HG03460 (cell line): ENCODE data around the gene STK16.
A peak's percentile ranks its signal among the peaks of the same experiment; 100 is the strongest.
"Not testable (repeated sequence)": the region's sequence is repeated elsewhere in the genome, so short reads cannot be mapped to it uniquely, and the experiment has no call there.

Experiments used
- ATAC-seq: cut with Tn5 transposase; IDR thresholded peaks from one replicate; pipeline ENCODE4 v1.9.1; 2021; ENCODE audit not compliant: unreplicated experiment

STK16 gene, protein sequence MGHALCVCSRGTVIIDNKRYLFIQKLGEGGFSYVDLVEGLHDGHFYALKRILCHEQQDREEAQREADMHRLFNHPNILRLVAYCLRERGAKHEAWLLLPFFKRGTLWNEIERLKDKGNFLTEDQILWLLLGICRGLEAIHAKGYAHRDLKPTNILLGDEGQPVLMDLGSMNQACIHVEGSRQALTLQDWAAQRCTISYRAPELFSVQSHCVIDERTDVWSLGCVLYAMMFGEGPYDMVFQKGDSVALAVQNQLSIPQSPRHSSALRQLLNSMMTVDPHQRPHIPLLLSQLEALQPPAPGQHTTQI

DNA sequence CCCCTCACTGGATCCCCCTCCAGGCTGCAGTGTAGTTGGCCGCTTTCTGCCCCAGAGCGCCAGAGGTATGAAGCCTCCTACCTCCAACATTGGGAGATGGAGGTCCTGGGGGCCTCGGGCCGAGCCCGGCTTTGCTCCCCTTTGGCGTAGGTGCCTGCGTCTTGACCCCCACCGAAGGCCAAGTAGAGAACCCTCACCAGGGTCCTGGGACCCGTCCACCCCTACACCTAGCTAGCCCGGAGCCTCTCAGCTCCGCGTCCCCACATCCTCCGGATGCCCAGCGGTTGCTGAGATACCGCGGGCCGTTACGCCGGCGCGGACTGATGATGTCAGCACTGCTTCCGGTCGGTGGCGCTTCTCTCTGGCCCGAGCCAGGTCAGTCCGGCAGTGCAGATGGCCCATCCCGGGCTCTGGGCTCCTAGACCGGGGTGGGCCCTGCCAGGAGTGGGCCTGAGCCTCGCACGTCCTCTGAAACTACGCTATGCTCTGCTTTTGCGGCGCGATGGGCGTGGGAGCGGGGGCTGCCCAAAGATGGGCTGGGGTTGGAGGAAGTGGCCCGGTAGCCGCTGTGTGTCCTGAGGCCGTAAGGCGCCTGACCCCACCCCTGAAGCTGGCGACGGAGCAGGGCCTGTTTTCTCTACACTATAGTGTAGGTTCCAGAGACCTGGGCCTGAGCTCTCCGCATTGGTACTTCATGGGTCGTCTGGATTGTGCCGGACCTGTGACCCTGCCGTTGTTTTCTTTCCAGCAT is at the start of gene STK16, which contains the start of gene GLB1L:
TSS of gene STK16 (plus strand) at position 332 of the 751 bp plus-strand sequence. CDS start 521 bp downstream, outside the sequence.
TSS of gene GLB1L (minus strand) at position 297 of the 751 bp plus-strand sequence. CDS start 1,871 bp downstream, outside the sequence.
- peak; percentile 47 for ATAC-seq

DNA sequence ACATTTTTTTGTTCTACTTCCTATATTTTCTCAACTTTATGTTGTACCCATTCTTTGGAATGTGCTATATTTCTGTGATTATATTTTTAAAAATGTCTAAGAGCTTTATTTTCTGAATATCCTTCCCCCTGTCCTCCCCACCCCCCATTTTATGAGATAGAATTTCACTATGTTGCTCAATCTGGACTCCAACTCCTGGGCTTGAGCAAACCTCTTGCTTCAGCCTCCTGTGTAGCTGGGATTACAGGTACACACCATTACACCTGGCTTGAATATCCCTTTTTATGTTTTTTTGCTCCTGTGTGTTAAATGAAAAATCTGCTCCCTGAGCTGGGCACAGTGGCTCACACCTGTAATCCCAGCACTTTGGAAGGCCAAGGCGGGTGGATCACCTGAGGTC is 47.9 kb upstream of the STK16 start:
- no peak for ATAC-seq

DNA sequence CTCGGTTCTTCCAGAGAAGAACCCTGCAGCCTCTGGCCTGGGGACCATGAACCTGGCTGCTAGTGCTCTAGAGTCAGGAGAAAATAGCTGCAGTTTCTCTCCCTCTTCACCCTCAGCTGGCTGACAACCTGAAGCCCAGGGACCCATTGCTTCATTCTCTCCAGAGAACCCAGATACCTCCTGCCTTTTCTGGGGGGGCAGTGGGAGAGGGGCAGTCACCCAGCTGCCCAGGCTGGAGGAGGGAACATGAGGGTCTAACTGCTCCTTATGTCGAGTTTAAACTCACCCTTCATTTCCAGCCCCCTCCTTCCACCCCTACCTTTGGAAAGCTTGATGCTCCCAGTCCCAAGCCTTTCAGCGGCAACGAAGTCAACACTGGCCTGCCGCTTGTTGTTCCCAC is 46.3 kb upstream of the STK16 start:
- no peak for ATAC-seq

DNA sequence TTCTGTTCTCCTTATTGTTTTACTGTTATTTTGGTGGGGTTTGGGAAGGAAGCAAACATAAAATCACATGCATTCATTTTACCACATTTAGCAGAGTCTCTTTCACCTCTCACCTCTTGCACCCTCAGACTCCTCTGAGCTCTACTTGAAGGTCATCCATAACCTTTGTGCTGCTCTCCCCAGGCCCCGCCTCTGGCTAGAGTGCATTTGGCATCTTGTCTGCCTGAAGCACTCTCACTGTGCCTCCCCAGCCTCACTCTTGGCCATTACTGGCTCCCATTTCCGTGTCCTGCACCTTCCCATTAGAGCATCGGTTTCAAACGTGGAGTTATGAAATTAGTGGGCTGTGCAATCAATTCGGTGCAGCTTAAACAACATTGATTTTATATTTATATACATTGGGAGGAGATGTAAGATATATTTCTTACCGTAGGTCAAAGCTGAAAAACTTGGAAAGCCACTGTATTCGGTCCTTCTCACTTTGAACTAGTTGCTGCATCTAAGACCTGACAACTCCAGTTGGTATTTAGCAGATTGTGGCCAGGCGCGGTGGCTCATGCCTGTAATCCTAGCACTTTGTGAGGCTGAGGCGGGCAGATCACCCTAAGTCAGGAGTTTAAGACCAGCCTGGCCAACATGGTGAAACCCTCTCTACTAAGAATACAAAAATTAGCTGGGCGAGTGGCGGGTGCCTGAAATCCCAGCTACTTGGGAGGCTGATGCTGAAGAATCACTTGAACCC is 45.6 kb upstream of the STK16 start:
- ATAC-seq = no peak

DNA sequence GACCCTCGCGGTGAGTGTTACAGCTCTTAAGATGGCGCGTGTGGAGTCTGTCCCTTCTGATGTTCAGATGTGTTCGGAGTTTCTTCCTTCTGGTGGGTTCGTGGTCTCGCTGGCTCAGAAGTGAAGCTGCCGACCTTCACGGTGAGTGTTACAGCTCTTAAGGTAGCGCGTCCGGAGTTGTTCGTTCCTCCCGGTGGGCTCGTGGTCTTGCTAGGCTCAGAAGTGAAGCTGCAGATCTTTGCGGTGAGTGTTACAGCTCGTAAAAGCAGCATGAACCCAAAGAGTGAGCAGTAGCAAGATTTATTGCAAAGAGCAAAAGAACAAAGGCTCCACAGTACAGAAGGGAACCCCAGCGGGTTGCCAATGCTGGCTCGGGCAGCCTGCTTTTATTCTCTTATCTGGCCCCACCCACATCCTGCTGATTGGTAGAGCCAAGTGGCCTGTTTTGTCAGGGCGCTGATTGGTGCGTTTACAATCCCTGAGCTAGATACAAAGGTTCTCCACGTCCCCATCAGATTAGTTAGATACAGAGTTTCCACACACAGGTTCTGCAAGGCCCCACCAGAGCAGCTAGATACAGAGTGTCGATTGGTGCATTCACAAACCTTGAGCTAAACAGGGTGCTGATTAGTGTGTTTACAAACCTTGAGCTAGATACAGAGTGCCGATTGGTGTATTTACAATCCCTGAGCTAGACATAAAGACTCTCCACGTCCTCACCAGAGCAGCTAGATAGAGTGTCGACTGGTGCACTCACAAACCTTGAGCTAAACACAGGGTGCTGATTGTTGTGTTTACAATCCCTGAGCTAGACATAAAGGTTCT is 44.6 kb upstream of the STK16 start:
- not testable (repeated sequence) for ATAC-seq

DNA sequence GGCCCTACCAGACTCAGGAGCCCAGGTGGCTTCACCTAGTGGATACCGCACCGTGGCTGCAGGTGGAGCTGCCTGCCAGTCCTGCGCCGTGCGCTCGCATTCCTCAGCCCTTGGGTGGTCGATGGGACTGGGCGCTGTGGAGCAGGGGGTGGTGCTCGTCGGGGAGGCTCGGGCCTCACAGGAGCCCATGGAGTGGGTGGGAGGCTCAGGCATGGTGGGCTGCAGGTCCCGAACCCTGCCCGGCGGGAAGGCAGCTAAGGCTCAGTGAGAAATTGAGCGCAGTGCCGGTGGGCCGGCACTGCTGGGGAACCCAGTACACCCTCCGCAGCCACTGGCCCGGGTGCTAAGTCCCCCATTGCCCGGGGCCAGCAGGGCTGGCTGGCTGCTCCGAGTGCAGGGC is 43.9 kb upstream of the STK16 start:
- ATAC-seq = not testable (repeated sequence)

DNA sequence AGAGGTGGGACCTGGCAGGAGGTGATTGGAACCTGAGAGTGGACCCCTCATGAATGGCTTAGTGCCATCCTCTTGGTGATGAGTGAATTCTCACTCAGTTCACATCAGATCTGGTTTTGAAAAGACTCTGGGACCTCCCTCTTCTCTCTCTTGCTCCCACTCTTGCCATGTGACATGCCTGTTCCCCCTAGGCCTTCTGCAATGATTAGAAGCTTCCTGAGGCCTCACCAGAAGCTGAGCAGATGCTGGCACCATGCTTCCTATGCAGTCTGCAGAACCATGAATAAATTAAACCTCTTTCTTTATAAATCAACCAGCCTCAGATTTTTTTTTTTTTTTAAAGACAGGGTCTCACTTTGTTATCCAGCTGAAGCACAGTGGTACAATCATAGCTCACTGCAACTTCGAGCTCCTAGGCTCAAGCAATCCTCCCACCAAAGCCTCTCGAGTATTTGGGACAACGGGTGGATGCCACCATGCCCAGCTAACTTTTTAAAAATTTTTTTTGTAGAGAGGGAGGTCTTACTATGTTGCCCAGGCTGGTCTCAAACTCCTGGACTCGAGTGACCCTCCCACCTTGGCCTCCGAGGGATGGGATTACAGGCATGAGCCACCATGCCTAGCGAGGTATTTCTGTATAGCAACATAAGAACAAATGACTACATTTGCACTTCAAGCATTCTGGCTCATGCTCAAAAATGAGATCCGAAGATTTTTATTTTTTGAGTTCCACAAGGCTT is 40.7 kb upstream of the STK16 start:
- ATAC-seq = no peak

DNA sequence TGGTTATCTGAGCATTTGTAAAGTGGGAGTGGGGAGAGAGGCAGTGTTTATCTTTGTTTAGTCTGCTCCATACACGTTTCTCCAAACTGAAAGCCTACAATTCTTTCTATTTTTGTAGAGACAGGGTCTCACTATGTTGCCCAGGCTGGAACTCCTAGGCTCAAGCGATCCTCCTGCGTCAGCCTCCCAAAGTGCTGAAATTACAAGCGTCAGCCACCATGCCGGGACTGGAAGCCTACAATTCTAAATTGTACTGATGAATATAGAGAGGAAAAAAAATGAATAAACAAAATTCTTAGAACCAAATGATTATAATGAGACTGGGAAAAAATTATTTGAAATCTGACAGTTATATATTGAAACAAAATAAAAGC is 40.1 kb upstream of the STK16 start:
- ATAC-seq = no peak

DNA sequence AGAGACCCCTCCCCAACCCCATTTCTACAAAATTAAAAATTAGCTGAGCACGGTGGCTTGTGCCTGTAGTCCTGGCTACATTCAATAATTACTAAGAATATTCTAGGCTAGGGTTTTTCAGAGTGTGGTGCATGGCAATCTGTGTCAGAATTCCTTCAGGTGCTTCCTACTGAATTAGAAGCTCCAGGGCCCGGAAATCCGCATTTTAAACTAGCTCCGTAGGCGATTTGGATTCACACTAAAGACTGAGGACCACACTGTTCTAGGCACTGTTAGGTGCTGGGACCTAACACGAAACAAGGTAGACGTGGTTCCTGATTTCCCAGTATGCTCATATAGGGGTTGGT is 39.3 kb upstream of the STK16 start:
- no peak for ATAC-seq

DNA sequence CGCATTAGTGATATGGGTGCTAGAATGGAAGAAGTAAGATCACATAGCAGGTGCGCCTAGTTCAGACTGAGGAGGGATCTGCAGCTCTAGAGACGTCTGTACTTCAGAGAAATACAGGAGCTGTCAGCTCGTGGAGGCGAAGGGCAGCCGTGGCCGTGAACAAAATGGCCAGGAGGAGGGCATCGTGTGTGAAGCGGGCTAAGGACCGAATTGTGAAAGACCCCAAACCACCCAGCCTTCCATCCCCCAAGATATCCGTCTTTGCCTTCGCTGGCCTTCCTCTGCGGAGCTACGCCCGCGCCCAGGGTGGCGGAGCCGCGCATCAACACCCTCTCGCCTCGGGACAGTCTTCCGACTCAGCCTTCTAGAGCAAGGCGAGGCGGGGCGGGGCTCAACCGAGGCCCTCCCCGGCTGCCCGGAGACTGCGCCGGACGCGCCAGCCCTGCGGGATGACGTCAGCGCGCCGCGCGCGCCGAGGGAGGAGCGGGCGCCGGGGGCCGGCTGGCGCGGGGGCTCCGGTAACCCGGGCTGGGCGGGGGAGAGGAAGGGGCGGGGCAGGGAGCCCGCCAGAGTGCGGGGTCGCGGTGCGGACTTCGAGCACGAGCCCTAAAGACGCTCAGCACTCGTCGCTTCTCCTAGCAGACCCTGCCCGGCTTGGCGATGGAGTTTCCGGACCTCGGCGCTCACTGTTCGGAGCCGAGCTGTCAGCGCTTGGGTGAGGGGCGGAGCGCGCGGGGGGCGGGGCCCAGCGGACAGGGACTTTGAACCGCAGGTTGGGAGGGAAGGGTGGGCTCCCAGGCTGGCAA is 38.7 kb upstream of the STK16 start, which contains the start of gene ZFAND2B:
TSS of gene ZFAND2B (plus strand) at position 455 of the 806 bp plus-strand sequence. CDS start at position 661, 206 bp downstream.
- peak; percentile 97 for ATAC-seq

DNA sequence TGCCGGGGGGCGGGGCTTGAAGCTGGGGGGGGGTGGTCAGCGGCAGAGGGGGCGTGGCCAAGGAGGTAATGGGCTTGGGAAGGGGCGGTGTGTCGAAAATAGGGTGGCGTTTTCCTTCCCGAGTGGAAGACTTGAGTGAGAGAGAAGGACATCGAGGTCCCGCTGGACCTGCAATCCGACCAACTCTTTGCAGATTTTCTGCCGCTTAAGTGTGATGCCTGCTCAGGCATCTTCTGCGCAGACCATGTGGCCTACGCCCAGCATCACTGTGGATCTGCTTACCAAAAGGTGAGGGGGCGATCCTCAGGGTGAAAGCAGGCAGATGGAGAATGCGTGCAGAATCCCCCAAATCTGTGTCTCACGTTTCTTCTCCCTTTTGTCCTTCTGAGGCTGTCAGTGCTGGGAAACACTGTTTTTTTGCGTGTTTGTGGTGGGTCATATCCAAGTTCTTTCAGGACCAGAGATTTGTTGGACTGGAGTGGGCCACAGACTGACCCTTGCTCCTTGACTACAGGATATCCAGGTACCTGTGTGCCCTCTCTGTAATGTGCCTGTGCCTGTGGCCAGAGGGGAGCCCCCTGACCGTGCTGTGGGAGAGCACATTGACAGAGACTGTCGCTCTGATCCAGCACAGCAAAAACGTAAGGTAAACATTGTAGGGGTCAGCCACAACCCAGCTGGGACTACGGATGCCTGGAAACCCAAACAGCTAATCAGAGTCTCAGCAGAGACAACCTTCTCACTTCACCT is 38.0 kb upstream of the STK16 start:
- no peak for ATAC-seq

DNA sequence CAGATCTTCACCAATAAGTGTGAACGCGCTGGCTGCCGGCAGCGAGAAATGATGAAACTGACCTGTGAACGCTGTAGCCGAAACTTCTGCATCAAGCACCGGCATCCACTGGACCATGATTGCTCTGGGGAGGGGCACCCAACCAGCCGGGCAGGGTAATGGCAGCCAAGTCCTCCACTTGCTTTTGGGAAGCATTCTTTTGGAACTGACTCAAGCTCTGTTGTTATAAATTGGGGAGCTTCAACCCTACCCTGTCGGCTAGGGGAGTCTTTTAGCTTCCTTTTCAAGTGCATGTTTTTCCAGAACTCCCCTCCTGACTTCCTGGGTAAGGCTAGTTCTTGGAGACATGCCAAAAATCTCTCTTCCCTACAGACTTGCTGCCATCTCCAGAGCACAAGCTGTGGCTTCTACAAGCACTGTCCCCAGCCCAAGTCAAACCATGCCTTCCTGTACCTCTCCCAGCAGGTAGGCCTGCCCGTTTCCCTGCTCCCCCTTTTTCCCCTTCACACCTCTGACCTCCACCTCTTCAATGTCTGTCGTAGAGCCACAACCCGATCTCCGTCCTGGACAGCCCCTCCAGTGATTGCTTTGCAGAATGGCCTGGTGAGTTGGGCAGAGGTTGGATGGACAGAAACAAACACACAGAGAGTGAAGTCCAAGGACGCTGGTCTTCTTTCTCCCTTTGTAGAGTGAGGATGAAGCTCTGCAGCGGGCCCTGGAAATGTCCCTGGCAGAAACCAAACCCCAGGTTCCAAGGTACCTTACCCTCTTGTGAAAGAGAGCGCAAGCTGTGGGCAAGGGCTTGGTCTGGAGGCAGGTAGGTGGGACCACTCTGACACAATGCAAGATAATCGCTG is 37.2 kb upstream of the STK16 start:
- ATAC-seq = no peak

DNA sequence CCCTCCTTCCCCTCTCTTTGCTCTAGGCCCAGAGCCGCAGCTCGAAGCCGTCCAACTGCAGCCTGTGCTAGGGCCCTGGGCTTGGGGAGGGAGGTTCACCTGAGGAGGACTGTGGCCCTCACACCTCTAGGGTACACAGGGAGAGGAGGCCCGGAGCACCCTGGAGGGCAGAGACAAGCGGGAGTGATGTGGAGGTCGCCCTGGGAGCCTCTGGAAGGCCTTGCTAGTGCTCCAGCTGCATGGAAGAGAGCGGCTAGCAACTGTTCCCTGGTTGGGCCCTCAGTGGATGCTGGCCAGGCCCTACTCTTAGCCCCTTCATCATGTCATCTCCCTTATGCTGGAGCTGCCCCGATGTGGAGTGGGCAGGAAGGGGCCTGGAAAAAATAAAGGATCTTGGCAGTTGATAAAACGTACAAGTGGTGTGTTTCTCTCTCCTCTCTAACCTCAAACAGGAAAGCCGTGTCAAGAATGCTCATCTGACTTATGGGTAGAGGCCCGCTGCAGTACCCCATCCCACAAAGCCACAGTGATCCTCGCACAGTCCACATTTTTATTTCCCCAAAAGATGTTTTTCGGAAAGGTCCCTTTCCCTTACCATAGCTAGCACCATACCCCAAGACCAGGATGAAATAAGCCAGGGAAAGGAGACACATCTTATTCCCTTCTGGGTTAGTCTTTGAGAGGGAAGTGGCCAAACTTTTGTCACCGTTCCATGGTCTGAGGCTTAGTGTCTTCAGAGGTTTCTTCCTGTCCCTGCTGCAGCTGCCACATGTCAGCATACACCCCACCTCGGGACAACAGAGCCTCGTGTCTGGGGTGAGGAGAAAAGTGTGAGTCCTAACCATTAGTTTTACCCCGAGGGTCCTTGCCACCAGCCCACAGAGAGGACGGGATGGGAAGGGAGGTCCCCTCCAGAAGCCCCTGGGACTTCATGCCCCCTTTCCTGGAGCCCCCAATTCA is 35.8 kb upstream of the STK16 start:
- ATAC-seq = no peak

DNA sequence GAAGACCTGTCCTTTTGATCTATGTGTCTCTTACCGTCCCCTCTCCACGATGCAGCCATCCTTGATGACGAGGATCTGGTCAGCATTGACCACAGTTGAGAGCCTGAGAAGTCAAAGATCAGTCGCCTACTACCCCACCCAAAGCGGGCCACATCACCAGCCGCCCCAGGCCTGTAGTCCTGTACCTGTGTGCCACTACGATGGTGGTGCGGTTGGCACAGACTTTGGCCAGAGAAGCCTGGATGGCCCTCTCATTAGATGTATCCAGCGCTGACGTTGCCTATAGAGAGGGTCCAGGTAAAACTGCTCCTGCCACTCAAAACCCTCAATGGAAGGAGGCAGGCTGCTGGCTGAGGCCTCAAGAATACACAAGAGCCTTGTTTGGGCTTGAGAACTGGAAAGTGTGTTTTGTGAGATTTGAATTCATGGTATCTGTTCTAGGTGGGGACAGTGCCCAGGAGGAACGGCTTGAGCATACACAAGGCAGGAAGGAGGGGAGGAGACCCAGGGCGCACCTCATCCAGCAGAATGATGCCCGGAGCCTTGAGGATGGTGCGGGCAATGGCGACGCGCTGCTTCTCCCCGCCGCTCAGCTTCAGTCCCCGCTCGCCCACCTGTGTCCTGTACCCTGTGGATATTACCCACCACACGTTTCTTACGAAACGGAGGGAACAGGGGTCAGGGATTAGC is 34.9 kb upstream of the STK16 start:
- ATAC-seq = no peak

DNA sequence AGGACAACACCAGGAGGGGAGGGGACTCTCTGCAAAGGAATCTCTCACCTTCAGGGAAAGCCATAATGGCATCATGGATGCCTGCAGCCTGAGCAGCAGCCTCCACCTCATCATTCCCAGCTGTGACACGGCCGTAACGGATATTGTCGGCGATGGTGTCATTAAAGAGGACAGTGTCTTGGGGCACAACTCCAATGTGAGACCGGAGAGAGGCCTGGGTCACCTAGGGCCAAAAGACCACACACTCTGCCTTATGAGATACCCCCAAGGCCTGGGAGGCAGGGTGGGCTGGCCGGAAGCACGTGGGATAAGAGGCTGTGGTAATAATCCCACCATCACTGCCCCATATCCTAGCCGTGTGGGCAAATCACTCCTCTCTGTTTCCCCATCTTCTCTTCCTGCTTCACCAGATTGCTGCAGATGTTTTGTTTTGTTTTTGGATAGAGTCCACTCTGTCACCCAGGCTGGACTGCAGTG is 34.4 kb upstream of the STK16 start:
- ATAC-seq = no peak

DNA sequence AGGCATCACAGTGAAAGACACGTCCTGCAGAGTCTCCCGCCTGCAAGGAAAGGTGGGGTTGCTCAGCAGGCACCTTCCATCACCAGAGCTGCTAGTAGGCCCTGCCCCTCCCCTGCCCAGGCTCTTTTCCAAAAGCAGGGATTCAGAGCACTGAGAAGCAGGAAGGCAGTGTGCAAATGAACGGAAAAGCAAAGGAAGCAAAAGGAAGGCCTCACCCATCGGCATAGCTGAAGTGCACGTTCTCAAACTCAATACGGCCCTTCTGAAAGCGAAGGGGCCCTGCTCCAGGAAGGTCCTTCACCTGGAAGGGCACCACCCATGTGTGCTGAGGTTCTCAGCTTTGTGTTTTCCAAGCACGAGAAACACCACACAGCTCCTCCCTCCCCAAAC is 32.3 kb upstream of the STK16 start:
- ATAC-seq = no peak
